Neural progenitor cell (in vitro differentiated cells): ENCODE measurements around the gene PTPN23. TPM values are rescaled to one million over a fixed set of nuclear protein-coding genes. Genes with fewer than 3 reads are reported as not detected.

ENCODE experiments used
- DNase-seq: peaks from one replicate; pipeline ENCODE4 v3.0.0-alpha.2; 2016; ENCODE audit warnings: low spot score
- H2AFZ ChIP-seq: fragments of 200-600 bp; sonication (generic); replicated peaks from 2 replicates; pipeline ENCODE4 v1.6.1; 2016; ENCODE audit warnings: antibody characterized with exemption
- H3F3A ChIP-seq: fragments of 200-600 bp; sonication (generic); 2 replicates; pipeline ENCODE4 v1.6.1; 2016; ENCODE audit warnings: antibody characterized with exemption, low read depth
- H3K27ac ChIP-seq: fragments of 200-600 bp; sonication (generic); 2 replicates; pipeline ENCODE4 v1.5.1; 2016; ENCODE audit warnings: mild to moderate bottlenecking
- H3K27me3 ChIP-seq: fragments of 200-600 bp; sonication (generic); 2 replicates; pipeline ENCODE4 v1.6.1; 2016; ENCODE audit warnings: mild to moderate bottlenecking, moderate library complexity
- H3K36me3 ChIP-seq: fragments of 200-600 bp; sonication (generic); 2 replicates; pipeline ENCODE4 v1.5.1; 2016
- H3K4me1 ChIP-seq: fragments of 200-600 bp; sonication (generic); 2 replicates; pipeline ENCODE4 v1.6.1; 2016; ENCODE audit warnings: mixed run types
- H3K4me2 ChIP-seq: fragments of 200-600 bp; sonication (generic); 2 replicates; pipeline ENCODE4 v1.6.1; 2016
- H3K4me3 ChIP-seq: fragments of 200-600 bp; sonication (generic); 2 replicates; pipeline ENCODE4 v1.5.1; 2016
- H3K79me2 ChIP-seq: fragments of 200-600 bp; sonication (generic); 2 replicates; pipeline ENCODE4 v1.6.1; 2016; ENCODE audit warnings: low read depth
- H3K9ac ChIP-seq: fragments of 200-600 bp; sonication (generic); 2 replicates; pipeline ENCODE4 v1.6.1; 2016
- H3K9me3 ChIP-seq: fragments of 200-600 bp; sonication (generic); 2 replicates; pipeline ENCODE4 v1.5.1; 2016; ENCODE audit warnings: low read depth
- H4K20me1 ChIP-seq: fragments of 200-600 bp; sonication (generic); 2 replicates; pipeline ENCODE4 v1.6.1; 2016; ENCODE audit warnings: low read depth
- H3K27ac Mint-ChIP-seq: 3 replicates; pipeline ENCODE4 v1.8.0; 2021; ENCODE audit warnings: mixed read lengths
- H3K27me3 Mint-ChIP-seq: 2 replicates; pipeline ENCODE4 v1.8.0; 2022; ENCODE audit warnings: low read depth, mild to moderate bottlenecking, inconsistent platforms, moderate library complexity, mixed read lengths; ENCODE audit not compliant: insufficient read depth
- H3K36me3 Mint-ChIP-seq: 3 replicates; pipeline ENCODE4 v1.8.0; 2021; ENCODE audit warnings: mixed read lengths
- H3K4me1 Mint-ChIP-seq: 3 replicates; pipeline ENCODE4 v1.8.0; 2021; ENCODE audit warnings: mixed read lengths
- H3K4me3 Mint-ChIP-seq: 3 replicates; pipeline ENCODE4 v1.8.0; 2021; ENCODE audit warnings: mild to moderate bottlenecking, moderate library complexity, mixed read lengths
- H3K9me3 Mint-ChIP-seq: 3 replicates; pipeline ENCODE4 v1.8.0; 2020; ENCODE audit warnings: mixed read lengths
- EZH2 ChIP-seq: fragments of 200-600 bp; sonication (generic); IDR thresholded peaks from 2 replicates; pipeline ENCODE4 v1.6.1; 2017; ENCODE audit warnings: antibody characterized with exemption, mild to moderate bottlenecking, moderate library complexity
- EZH2phosphoT487 ChIP-seq: fragments of 200-600 bp; sonication (generic); IDR thresholded peaks from 2 replicates; pipeline ENCODE4 v1.6.1; 2017; ENCODE audit warnings: antibody characterized with exemption
- total RNA-seq: library from RNA; depleted of rRNA; stranded (reverse); fragments of >200 nt; gene quantifications from 2 replicates; pipeline ENCODE4 v1.2.3, GENCODE V29; 2015; ENCODE audit warnings: low replicate concordance
- TF ChIP-seq, protein P1 (sequence below): fragments of 200-600 bp; sonication (generic); IDR thresholded peaks from 2 replicates; pipeline ENCODE4 v1.5.1; 2017; ENCODE audit warnings: antibody characterized with exemption, mild to moderate bottlenecking

The PTPN23 gene
- total RNA-seq, 1 donor from 2014 or later: 3.4 TPM

DNA sequence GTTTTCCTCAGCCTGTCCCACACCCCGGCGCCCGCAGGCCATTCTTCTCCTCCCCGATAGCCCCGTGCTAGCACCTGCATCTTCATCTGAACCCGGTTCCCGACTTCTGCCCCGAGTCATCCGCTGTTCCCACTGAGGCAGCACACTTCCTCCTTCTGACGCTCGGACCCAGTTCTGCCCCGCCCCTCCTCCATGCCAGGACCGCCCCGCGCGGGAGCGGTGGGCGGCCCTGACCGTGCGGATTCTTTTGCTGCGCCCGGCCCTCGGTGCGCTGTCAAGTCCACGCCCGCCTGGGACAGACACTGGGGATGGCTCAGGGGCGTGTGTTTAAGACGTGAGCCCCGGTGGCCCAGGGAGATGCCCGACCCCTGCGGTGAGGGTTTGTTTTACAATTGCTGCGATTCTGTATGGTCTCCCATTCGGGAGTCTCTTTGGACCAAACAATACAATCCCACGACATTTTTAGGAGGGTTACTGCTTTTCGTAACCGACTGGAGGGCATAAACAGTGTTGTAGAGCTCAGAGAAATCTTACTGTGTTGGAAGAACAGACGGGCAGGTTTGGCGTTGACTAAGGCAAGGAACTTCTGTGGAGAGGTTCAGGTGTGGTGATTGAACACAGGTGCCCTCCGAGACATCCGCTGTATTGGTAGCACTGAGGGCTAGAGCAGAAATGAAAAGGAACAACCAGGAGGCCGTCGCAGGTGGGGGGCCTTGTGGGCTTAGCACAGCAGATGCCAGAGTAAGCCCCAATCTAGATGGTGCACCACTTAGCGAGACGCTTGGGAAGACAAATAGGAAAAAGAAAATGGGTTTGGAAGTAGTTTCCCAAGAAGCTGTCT is 716 bp downstream of the PTPN23 start:
- Histone ChIP-seq H4K20me1 (peaks cover 28% of the 10 kb centered on the region), H3K27ac (peak overlapping the region; percentile 31), H3K27me3 (no peaks in the 10 kb centered on the region), H3K36me3 (no peaks in the 10 kb centered on the region), H3K9me3 (no peaks in the 10 kb centered on the region), H3F3A (peaks cover 17% of the 10 kb centered on the region), H3K9ac (peak overlapping the region; percentile 62), H3K4me1 (peaks cover 5% of the 10 kb centered on the region), H3K79me2 (peaks cover 54% of the 10 kb centered on the region), H3K4me2 (peak overlapping the region; percentile 87), H2AFZ (peak overlapping the region; percentile 74), H3K4me3 (peak overlapping the region; percentile 89)
- Mint-ChIP-seq H3K4me3 (peak overlapping the region; percentile 100), H3K36me3 (peaks cover 5% of the 10 kb centered on the region), H3K27me3 (peaks cover 2% of the 10 kb centered on the region), H3K27ac (peak overlapping the region; percentile 8), H3K4me1 (peaks cover 21% of the 10 kb centered on the region), H3K9me3 (no peaks in the 10 kb centered on the region)
- TF ChIP-seq EZH2phosphoT487: no peak
- DNase-seq: peak; percentile 86

DNA sequence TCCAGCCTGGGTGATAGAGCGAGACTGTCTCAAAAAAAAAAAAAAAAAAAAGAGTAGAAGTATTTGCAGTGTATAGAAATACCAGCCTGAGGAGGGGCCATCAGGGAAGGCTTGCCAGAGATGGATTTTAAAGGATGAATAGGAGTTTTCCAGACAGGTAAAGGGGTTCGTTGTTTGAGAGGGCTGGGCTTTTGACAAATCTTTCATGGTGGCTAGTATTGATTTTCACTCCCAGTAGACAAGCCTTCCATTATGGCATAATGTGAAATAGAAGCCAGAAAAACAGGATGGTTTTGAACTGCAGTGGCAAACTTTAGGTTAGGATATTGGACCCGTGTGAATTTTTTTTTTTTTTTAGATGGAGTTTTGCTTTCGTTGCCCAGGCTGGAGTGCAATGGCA is 3.6 kb downstream of the PTPN23 start:
- peaks cover 31% of the 10 kb centered on the region for H4K20me1 ChIP-seq
- no peak overlapping the region for H3K4me2 ChIP-seq
- H3K4me3 ChIP-seq: no peak overlapping the region
- peaks cover 24% of the 10 kb centered on the region for H3K4me1 Mint-ChIP-seq
- no peak overlapping the region for H3K27ac ChIP-seq
- no peaks in the 10 kb centered on the region for H3K36me3 ChIP-seq
- no peak overlapping the region for H2AFZ ChIP-seq
- TF ChIP-seq, protein P1, sequence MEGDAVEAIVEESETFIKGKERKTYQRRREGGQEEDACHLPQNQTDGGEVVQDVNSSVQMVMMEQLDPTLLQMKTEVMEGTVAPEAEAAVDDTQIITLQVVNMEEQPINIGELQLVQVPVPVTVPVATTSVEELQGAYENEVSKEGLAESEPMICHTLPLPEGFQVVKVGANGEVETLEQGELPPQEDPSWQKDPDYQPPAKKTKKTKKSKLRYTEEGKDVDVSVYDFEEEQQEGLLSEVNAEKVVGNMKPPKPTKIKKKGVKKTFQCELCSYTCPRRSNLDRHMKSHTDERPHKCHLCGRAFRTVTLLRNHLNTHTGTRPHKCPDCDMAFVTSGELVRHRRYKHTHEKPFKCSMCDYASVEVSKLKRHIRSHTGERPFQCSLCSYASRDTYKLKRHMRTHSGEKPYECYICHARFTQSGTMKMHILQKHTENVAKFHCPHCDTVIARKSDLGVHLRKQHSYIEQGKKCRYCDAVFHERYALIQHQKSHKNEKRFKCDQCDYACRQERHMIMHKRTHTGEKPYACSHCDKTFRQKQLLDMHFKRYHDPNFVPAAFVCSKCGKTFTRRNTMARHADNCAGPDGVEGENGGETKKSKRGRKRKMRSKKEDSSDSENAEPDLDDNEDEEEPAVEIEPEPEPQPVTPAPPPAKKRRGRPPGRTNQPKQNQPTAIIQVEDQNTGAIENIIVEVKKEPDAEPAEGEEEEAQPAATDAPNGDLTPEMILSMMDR: no peak
- TF ChIP-seq EZH2 (no peak), EZH2phosphoT487 (no peak)
- no peaks in the 10 kb centered on the region for H3K27me3 ChIP-seq
- H3K9me3 Mint-ChIP-seq: no peaks in the 10 kb centered on the region
- H3K4me1 ChIP-seq: peaks cover 5% of the 10 kb centered on the region
- H3K4me3 Mint-ChIP-seq: no peak overlapping the region
- peaks cover 1% of the 10 kb centered on the region for H3K27me3 Mint-ChIP-seq
- no peaks in the 10 kb centered on the region for H3K9me3 ChIP-seq
- peaks cover 8% of the 10 kb centered on the region for H3K36me3 Mint-ChIP-seq
- H3K9ac ChIP-seq: no peak overlapping the region
- no peak for DNase-seq
- H3F3A ChIP-seq: peaks cover 22% of the 10 kb centered on the region
- H3K27ac Mint-ChIP-seq: no peak overlapping the region
- peaks cover 60% of the 10 kb centered on the region for H3K79me2 ChIP-seq

DNA sequence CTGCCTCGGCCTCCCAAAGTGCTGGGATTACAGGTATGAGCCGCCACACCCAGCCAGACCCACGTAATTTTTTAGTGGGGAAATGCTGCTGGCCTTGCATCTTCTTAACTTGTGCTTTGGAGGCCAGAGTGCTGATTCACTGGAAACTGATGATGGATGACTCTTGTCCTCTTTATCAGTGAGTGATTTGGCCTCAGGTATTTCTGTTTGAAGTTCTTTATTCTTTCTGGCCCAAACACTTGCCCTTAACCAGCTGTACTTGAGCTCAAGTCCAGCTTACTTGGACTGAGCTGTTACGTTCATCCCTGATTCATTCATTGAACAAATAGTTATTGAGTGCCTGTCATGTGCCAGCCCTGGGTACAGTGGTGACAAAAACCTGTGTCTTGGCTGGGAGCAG is 4.2 kb downstream of the PTPN23 start:
- Histone ChIP-seq H3K4me2 (no peak overlapping the region), H3K4me3 (no peak overlapping the region), H2AFZ (no peak overlapping the region), H3K79me2 (peaks cover 54% of the 10 kb centered on the region), H3K27ac (no peak overlapping the region), H4K20me1 (peaks cover 31% of the 10 kb centered on the region), H3F3A (peaks cover 25% of the 10 kb centered on the region), H3K36me3 (no peaks in the 10 kb centered on the region), H3K27me3 (no peaks in the 10 kb centered on the region), H3K4me1 (peaks cover 1% of the 10 kb centered on the region), H3K9ac (no peak overlapping the region), H3K9me3 (no peaks in the 10 kb centered on the region)
- no peaks in the 10 kb centered on the region for H3K27me3 Mint-ChIP-seq
- H3K4me3 Mint-ChIP-seq: no peak overlapping the region
- H3K36me3 Mint-ChIP-seq: peaks cover 8% of the 10 kb centered on the region
- H3K27ac Mint-ChIP-seq: no peak overlapping the region
- no peak for DNase-seq
- peaks cover 19% of the 10 kb centered on the region for H3K4me1 Mint-ChIP-seq
- TF ChIP-seq, protein P1: no peak
- TF ChIP-seq EZH2phosphoT487 (no peak), EZH2 (no peak)
- no peaks in the 10 kb centered on the region for H3K9me3 Mint-ChIP-seq

DNA sequence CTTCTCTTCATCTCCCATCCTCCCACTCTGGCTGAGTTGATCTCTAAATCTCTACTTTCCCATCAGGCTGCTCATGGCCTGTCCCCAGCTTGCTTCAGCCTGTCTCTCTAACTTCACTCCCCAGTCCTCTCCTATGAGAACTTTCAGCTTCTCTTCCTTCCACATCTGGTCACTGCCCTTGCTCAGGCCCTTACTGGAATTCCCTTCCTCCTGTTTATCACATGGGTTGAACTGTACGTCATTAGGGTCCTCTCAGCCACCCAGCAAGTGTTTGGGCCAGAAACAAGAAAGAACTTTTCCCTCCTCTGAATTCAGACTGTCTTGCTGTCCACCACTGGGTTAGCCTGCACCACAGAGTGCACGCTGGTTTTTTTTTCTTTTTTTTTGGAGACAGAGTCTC is 5.0 kb downstream of the PTPN23 start:
- Mint-ChIP-seq H3K9me3 (no peaks in the 10 kb centered on the region), H3K27me3 (no peaks in the 10 kb centered on the region), H3K4me1 (peaks cover 20% of the 10 kb centered on the region), H3K27ac (no peak overlapping the region), H3K36me3 (peaks cover 8% of the 10 kb centered on the region), H3K4me3 (no peak overlapping the region)
- no peak overlapping the region for H2AFZ ChIP-seq
- no peak overlapping the region for H3K4me3 ChIP-seq
- H3K27ac ChIP-seq: no peak overlapping the region
- H4K20me1 ChIP-seq: peaks cover 31% of the 10 kb centered on the region
- no peaks in the 10 kb centered on the region for H3K9me3 ChIP-seq
- no peak for DNase-seq
- no peaks in the 10 kb centered on the region for H3K36me3 ChIP-seq
- H3K9ac ChIP-seq: no peak overlapping the region
- no peak for TF ChIP-seq EZH2phosphoT487
- TF ChIP-seq, protein P1: no peak
- no peak for TF ChIP-seq EZH2
- peaks cover 60% of the 10 kb centered on the region for H3K79me2 ChIP-seq
- peaks cover 6% of the 10 kb centered on the region for H3K4me1 ChIP-seq
- peaks cover 26% of the 10 kb centered on the region for H3F3A ChIP-seq
- H3K4me2 ChIP-seq: no peak overlapping the region
- H3K27me3 ChIP-seq: no peaks in the 10 kb centered on the region
